Activated naive CD8-positive, alpha-beta T cell treated with anti-CD3 and anti-CD28 coated beads, Interleukin-2, amount 10 ng/mL, durations not matched to agents 7 days and 5 days (primary cell): ENCODE measurements around the gene EPN1. TPM values are rescaled to one million over a fixed set of nuclear protein-coding genes. Genes with fewer than 3 reads are reported as not detected.
A peak's percentile ranks its signal among the peaks of the same experiment; 100 is the strongest.

Experiments
- ATAC-seq: fragments of 150-1000 bp; cut with Tn5 transposase; one replicate; pipeline ENCODE4 v1.10.0; 2021; ENCODE audit warnings: low read depth, moderate library complexity
- POLR2A ChIA-PET: fragments of 350-600 bp; sonication (Branson Sonifier 250); formaldehyde crosslinking; loops from one replicate; lab custom pipeline; 2021; ENCODE audit warnings: antibody characterized with exemption; lab: Charles Lee
- DNase-seq: peaks from one replicate; pipeline ENCODE4 v3.0.0; 2021
- H3K27ac Mint-ChIP-seq: one replicate; pipeline ENCODE4 v1.8.0; 2022; ENCODE audit warnings: mild to moderate bottlenecking, mixed read lengths
- H3K27me3 Mint-ChIP-seq: one replicate; pipeline ENCODE4 v1.8.0; 2022; ENCODE audit warnings: mild to moderate bottlenecking, moderate library complexity, mixed read lengths
- H3K36me3 Mint-ChIP-seq: one replicate; pipeline ENCODE4 v1.8.0; 2021; ENCODE audit warnings: mild to moderate bottlenecking, mixed read lengths
- H3K4me1 Mint-ChIP-seq: one replicate; pipeline ENCODE4 v1.8.0; 2021; ENCODE audit warnings: mixed read lengths
- H3K4me3 Mint-ChIP-seq: one replicate; pipeline ENCODE4 v1.8.0; 2022; ENCODE audit warnings: mild to moderate bottlenecking, moderate library complexity, mixed read lengths
- H3K9me3 Mint-ChIP-seq: one replicate; pipeline ENCODE4 v1.8.0; 2021; ENCODE audit warnings: mixed read lengths
- total RNA-seq, 2 experiments: library from RNA; stranded (reverse); gene quantifications; one replicate each; pipeline ENCODE4 v1.2.3, GENCODE V29; 2021

EPN1 gene
- total RNA-seq, 2 experiments from 2014 or later: 55.3 to 58.2 TPM

- Mint-ChIP-seq H3K27ac (peak overlapping the region; percentile 97), H3K4me1 (peaks cover 35% of the 10 kb centered on the region), H3K9me3 (no peaks in the 10 kb centered on the region), H3K36me3 (peaks cover 13% of the 10 kb centered on the region), H3K4me3 (peak overlapping the region; percentile 97), H3K27me3 (no peaks in the 10 kb centered on the region)
- POLR2A ChIA-PET: interaction anchor here (1.0 to 2.5 kb wide), 4 partner anchors 9 to 42 kb away, joined by 4 to 20 read pairs (median 8); partner anchors contain the start of genes FIZ1, U2AF2 and ZNF524
- ATAC-seq (no peak), DNase-seq (no peak)
Observed at GRCh38 chr19:55641426-55642152, 33.4 kb upstream of the EPN1 start.

GRCh38 chr19:55642153-55643002 lies 32.6 kb upstream of the EPN1 start:
- Mint-ChIP-seq H3K4me3 (peak overlapping the region; percentile 97), H3K27ac (peak overlapping the region; percentile 99), H3K27me3 (no peaks in the 10 kb centered on the region), H3K4me1 (peaks cover 38% of the 10 kb centered on the region), H3K9me3 (no peaks in the 10 kb centered on the region), H3K36me3 (peaks cover 13% of the 10 kb centered on the region)
- DNase-seq (peak; percentile 56), ATAC-seq (peak; percentile 13)
- POLR2A ChIA-PET: interaction anchor here (0.8 to 2.5 kb wide), 7 partner anchors 8 to 258 kb away, joined by 4 to 20 read pairs (median 7); partner anchors contain the start of genes FIZ1, TMEM238, U2AF2 and ZNF524

GRCh38 chr19:55643003-55643886 lies 31.8 kb upstream of the EPN1 start, which contains the start of gene ZNF581:
Gene ZNF581, plus strand, starts transcription at chr19:55643649. Its CDS starts 923 bp downstream, at chr19:55644572.
- peak; percentile 46 for ATAC-seq
- peaks cover 8% of the 10 kb centered on the region for H3K36me3 Mint-ChIP-seq
- H3K4me3 Mint-ChIP-seq: peak within 1 kb of the TSS; percentile 97

GRCh38 chr19:55643887-55644176 lies 31.2 kb upstream of the EPN1 start:
- DNase-seq (no peak), ATAC-seq (no peak)
- Mint-ChIP-seq H3K9me3 (no peaks in the 10 kb centered on the region), H3K27me3 (no peaks in the 10 kb centered on the region), H3K27ac (peak overlapping the region; percentile 99), H3K36me3 (peaks cover 8% of the 10 kb centered on the region), H3K4me3 (peak overlapping the region; percentile 97), H3K4me1 (peaks cover 30% of the 10 kb centered on the region)
- POLR2A ChIA-PET: interaction anchor here (2.5 kb wide), 1 partner anchor 10 kb away, joined by 20 read pairs; the partner anchor contains the start of gene U2AF2

More at GRCh38 chr19:55643003-55643886, 31.8 kb upstream of the EPN1 start, which contains the start of gene ZNF581:
- DNase-seq: peak; percentile 86
- Mint-ChIP-seq H3K4me1 (peaks cover 32% of the 10 kb centered on the region), H3K27ac (peak within 1 kb of the TSS; percentile 99), H3K9me3 (no peaks in the 10 kb centered on the region), H3K27me3 (no peaks in the 10 kb centered on the region)
- POLR2A ChIA-PET: interaction anchor here (0.8 to 2.5 kb wide), 6 partner anchors 9 to 259 kb away, joined by 4 to 20 read pairs (median 8); partner anchors contain the start of genes FIZ1, TMEM238, U2AF2 and ZNF524

- peak overlapping the region; percentile 99 for H3K27ac Mint-ChIP-seq
- H3K27me3 Mint-ChIP-seq: no peaks in the 10 kb centered on the region
- H3K4me1 Mint-ChIP-seq: peaks cover 27% of the 10 kb centered on the region
- H3K9me3 Mint-ChIP-seq: no peaks in the 10 kb centered on the region
- no peak for DNase-seq
- POLR2A ChIA-PET: interaction anchor here (2.5 kb wide), 1 partner anchor 10 kb away, joined by 20 read pairs; the partner anchor contains the start of gene U2AF2
- no peak for ATAC-seq
- peak overlapping the region; percentile 97 for H3K4me3 Mint-ChIP-seq
- H3K36me3 Mint-ChIP-seq: peaks cover 5% of the 10 kb centered on the region
Observed at GRCh38 chr19:55644191-55644833, 30.7 kb upstream of the EPN1 start.

GRCh38 chr19:55644842-55645511 lies 30.0 kb upstream of the EPN1 start:
- H3K36me3 Mint-ChIP-seq: peaks cover 8% of the 10 kb centered on the region
- peak overlapping the region; percentile 97 for H3K4me3 Mint-ChIP-seq
- ATAC-seq (no peak), DNase-seq (no peak)
- POLR2A ChIA-PET: interaction anchor here (0.5 kb wide), 1 partner anchor 11 kb away, joined by 3 read pairs; no protein-coding TSS in a partner anchor
- peaks cover 31% of the 10 kb centered on the region for H3K4me1 Mint-ChIP-seq
- no peaks in the 10 kb centered on the region for H3K9me3 Mint-ChIP-seq
- H3K27ac Mint-ChIP-seq: peak overlapping the region; percentile 99
- H3K27me3 Mint-ChIP-seq: no peaks in the 10 kb centered on the region

- DNase-seq (no peak), ATAC-seq (no peak)
- Mint-ChIP-seq H3K4me1 (peaks cover 31% of the 10 kb centered on the region), H3K4me3 (peak overlapping the region; percentile 52), H3K9me3 (no peaks in the 10 kb centered on the region), H3K36me3 (peaks cover 8% of the 10 kb centered on the region), H3K27ac (no peak overlapping the region), H3K27me3 (no peaks in the 10 kb centered on the region)
- POLR2A ChIA-PET: interaction anchor here (0.5 to 0.7 kb wide), 3 partner anchors 11 to 974 kb away, joined by 3 read pairs; no protein-coding TSS in a partner anchor
Observed at GRCh38 chr19:55645512-55645881, 29.5 kb upstream of the EPN1 start.

- H3K4me3 Mint-ChIP-seq: peak overlapping the region; percentile 89
- H3K36me3 Mint-ChIP-seq: peaks cover 11% of the 10 kb centered on the region
- H3K27ac Mint-ChIP-seq: peak overlapping the region; percentile 79
- no peak for DNase-seq
- no peaks in the 10 kb centered on the region for H3K9me3 Mint-ChIP-seq
- peaks cover 26% of the 10 kb centered on the region for H3K4me1 Mint-ChIP-seq
- ATAC-seq: no peak
- no peaks in the 10 kb centered on the region for H3K27me3 Mint-ChIP-seq
- POLR2A ChIA-PET: interaction anchor here (0.6 to 2.0 kb wide), 5 partner anchors 10 to 1787 kb away, joined by 3 to 13 read pairs (median 4); partner anchors contain the start of gene ZNF784
Observed at GRCh38 chr19:55646889-55647731, 27.9 kb upstream of the EPN1 start.

- Mint-ChIP-seq H3K27ac (peak within 1 kb of the TSS; percentile 83), H3K36me3 (peaks cover 11% of the 10 kb centered on the region), H3K27me3 (no peaks in the 10 kb centered on the region), H3K4me1 (peaks cover 24% of the 10 kb centered on the region), H3K9me3 (no peaks in the 10 kb centered on the region), H3K4me3 (peak within 1 kb of the TSS; percentile 89)
- DNase-seq: peak; percentile 79
- peak; percentile 35 for ATAC-seq
- POLR2A ChIA-PET: interaction anchor here (0.6 to 2.0 kb wide), 5 partner anchors 11 to 1788 kb away, joined by 3 to 13 read pairs (median 4); partner anchors contain the start of gene ZNF784
Observed at GRCh38 chr19:55647732-55648584, 27.1 kb upstream of the EPN1 start, which contains the start of gene CCDC106. Gene CCDC106, plus strand, starts transcription at chr19:55648212. Its CDS starts 835 bp downstream, at chr19:55649047.
